Right renal pelvis (tissue), 4 donors: ENCODE measurements around the gene PLEKHH2. TPM values are rescaled to one million over a fixed set of nuclear protein-coding genes. Genes with fewer than 3 reads are reported as not detected.
A peak's percentile ranks its signal among the peaks of the same experiment; 100 is the strongest.
"Not testable (repeated sequence)": the region's sequence is repeated elsewhere in the genome, so short reads cannot be mapped to it uniquely, and the experiment has no call there.

Source experiments
- DNase-seq, 4 donors: peaks; one replicate each; pipeline ENCODE4 v3.0.0-alpha.2; 2013; ENCODE audit warnings: low read depth in 4 of 4, low spot score in 3 of 4, missing footprints in 1 of 4
- polyA plus RNA-seq, 4 donors: library from polyadenylated mRNA; unstranded; fragments of 120-200 nt; gene quantifications; one replicate each; pipeline ENCODE4 v1.2.1, GENCODE V29; 2013; ENCODE audit not compliant: insufficient read length in 4 of 4

The PLEKHH2 gene
- polyA plus RNA-seq, 4 donors: 24.6 to 30.8 (median 27.1) TPM

GRCh38 chr2:43636153-43636552 is 907 bp upstream of the PLEKHH2 start:
- DNase-seq: not testable (repeated sequence)

DNA sequence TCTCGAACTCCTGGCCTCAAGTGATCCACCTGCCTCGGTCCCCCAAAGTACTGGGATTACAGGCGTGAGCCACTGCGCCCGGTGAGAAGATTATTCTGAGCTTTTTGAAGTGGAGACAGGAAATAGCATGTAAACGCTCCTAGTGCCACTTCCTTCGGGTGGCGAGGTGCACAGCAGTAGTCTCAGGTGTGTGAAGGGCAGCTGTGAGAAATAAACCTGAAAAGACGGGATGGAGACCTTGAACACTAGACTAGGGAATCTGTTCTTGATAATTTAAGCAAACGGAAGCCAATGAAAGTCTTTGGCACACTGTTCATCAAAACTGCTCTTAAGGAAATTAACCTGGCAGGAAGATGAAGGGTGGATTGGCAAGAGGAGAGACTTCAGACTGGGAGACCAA is 439 bp upstream of the PLEKHH2 start:
- no peak for DNase-seq

DNA sequence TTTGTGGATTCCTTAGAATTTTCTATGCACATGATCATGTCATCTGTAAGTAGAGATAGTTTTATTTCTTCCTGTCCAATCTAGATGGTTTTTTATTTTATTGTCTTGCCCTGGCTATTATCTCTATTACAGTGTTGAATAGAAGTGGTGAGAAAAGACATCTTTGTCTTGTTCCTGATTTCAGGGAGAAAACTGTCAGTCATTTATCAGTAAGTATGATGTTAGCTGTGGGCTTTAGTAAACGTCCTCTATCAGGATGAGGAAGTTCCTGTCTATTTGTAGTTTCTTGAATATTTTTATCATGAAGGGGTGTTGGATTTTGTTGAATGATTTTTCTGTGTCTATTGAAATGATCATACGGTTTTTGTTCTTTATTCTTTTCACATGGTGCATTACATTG is 5.3 kb downstream of the PLEKHH2 start:
- DNase-seq: no peak

GRCh38 chr2:43643680-43644079 is 6.6 kb downstream of the PLEKHH2 start:
- DNase-seq: no peak

DNA sequence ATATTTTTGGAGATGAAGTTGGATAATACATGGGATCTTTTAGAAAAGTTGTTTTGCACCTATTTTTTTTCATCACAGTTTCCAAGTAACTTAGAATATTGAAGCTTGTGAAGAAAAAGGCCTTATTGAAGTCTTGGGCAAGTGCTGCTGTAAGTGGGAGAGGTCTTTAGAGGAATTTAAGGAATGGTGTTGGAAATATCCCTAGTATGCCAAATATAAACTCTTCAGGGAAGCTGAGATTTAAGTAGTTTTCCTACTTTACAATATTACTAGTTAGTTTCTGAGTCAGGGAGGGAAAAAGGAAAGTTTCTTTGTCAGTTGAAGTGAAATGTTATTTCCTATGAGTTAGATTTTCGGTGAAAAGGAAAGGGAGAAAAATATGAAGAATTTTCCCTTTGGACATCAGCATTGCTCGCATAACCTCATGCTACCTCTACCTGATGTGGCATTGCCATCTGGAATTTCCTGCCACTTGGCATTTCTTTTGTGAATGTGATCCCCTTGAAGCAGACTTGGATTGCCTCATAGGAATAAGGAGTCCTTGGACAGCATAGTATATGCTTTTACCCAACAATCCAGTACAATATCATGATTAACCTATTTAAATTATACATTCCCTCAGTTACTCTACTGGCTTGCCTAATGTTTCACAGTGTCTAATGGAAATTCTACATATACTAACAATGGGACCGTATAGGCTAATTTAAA is 12.1 kb downstream of the PLEKHH2 start:
- no peak for DNase-seq

- DNase-seq: no peak
Observed at GRCh38 chr2:43653506-43653905, 16.4 kb downstream of the PLEKHH2 start.

- no peak for DNase-seq
Observed at GRCh38 chr2:43657241-43657640, 20.2 kb downstream of the PLEKHH2 start.

- DNase-seq: no peak
Observed at GRCh38 chr2:43675646-43676321, 38.7 kb downstream of the PLEKHH2 start.

- DNase-seq: peak; percentile 20 to 33 (median 28)
Observed at GRCh38 chr2:43676322-43677050, 39.4 kb downstream of the PLEKHH2 start, which contains the start of gene C1GALT1C1L. C1GALT1C1L (minus strand) TSS chr2:43676429; CDS start chr2:43676322, 107 bp downstream.

- DNase-seq: not testable (repeated sequence)
Observed at GRCh38 chr2:43677783-43678182, 40.7 kb downstream of the PLEKHH2 start.

- DNase-seq: no peak
Observed at GRCh38 chr2:43685357-43685756, 48.3 kb downstream of the PLEKHH2 start.

DNA sequence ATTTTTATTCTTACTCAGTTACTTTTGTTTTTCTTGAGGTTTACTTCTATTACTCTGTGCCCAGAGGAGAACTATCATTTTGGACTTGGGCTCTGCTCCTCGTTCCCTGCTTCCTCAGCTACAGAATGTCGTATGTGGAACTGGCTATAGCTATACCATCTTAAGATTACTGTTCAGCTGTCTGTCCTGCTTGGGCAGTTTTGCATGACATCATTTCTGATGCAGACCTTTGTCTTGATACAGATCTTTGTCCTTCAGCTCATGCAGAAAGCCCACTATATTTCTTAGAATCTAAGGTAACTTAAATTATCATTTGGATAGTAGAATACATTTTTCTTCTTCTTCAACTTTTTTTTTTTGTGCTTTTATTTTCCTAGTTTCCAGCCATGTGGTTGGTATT is 52.9 kb downstream of the PLEKHH2 start:
- DNase-seq: no peak

GRCh38 chr2:43692428-43692994 is 55.5 kb downstream of the PLEKHH2 start:
- DNase-seq: no peak

- DNase-seq: not testable (repeated sequence)
Observed at GRCh38 chr2:43698140-43698539, 61.1 kb downstream of the PLEKHH2 start.

GRCh38 chr2:43699761-43700160 is 62.7 kb downstream of the PLEKHH2 start:
- no peak for DNase-seq

GRCh38 chr2:43701111-43701510 is 64.1 kb downstream of the PLEKHH2 start:
- no peak for DNase-seq

GRCh38 chr2:43707255-43708015 is 70.4 kb downstream of the PLEKHH2 start:
- DNase-seq: no peak

GRCh38 chr2:43708178-43708577 is 71.1 kb downstream of the PLEKHH2 start:
- DNase-seq: no peak

- no peak for DNase-seq
Observed at GRCh38 chr2:43708891-43709290, 71.8 kb downstream of the PLEKHH2 start.

DNA sequence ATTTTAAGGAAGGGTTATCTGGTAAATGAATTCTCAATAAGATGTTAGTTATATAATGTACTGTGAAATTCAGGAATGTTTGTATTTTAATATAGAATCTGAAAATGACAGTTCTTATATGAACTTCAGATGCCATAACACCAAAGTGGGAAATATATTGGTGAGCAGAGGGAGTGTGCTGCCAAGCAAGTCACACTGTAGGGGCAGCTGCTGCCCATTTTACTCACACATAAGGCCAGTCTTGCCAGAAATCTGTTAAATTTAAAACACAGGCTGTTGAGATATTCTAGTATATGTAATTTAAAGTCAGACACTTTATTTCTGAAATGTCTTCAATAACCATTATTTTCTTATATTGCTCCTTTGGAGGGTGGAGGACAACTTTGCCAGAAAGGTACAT is 73.8 kb downstream of the PLEKHH2 start:
- DNase-seq: no peak
